Stimulated activated CD4-positive, alpha-beta T cell treated with anti-CD3 and anti-CD28 coated beads, Interleukin-4, amount 100 ng/mL, for 24 hours (primary cell): Measurements from ENCODE around the gene PGP.

Experiments
- DNase-seq: peaks from one replicate; pipeline ENCODE4 v3.0.0-alpha.2; 2020

Gene PGP

GRCh38 chr16:2236337-2237101 is 21.9 kb upstream of the PGP start, which contains the start of gene DNASE1L2:
DNASE1L2 (plus strand) TSS chr16:2236444; CDS start chr16:2236817, 373 bp downstream.
- DNase-seq, result no peak

GRCh38 chr16:2235695-2236336 is 21.2 kb upstream of the PGP start:
- DNase-seq, result no peak

- DNase-seq, result no peak
Observed at GRCh38 chr16:2235234-2235651, 20.6 kb upstream of the PGP start.

GRCh38 chr16:2234813-2235170 is 20.2 kb upstream of the PGP start:
- DNase-seq, result no peak

GRCh38 chr16:2233872-2234812 is 19.5 kb upstream of the PGP start:
- DNase-seq, result no peak

- DNase-seq, result no peak
Observed at GRCh38 chr16:2233046-2233775, 18.6 kb upstream of the PGP start.

GRCh38 chr16:2232094-2232990 is 17.7 kb upstream of the PGP start:
- DNase-seq, result no peak

GRCh38 chr16:2231016-2231931 is 16.6 kb upstream of the PGP start:
- no peak for DNase-seq

- no peak for DNase-seq
Observed at GRCh38 chr16:2230376-2230775, 15.7 kb upstream of the PGP start.

GRCh38 chr16:2229632-2230250 is 15.1 kb upstream of the PGP start:
- no peak for DNase-seq

GRCh38 chr16:2229091-2229490 is 14.5 kb upstream of the PGP start:
- DNase-seq, result no peak

- DNase-seq, result no peak
Observed at GRCh38 chr16:2228161-2228824, 13.7 kb upstream of the PGP start.

- DNase-seq, result no peak
Observed at GRCh38 chr16:2226918-2227317, 12.3 kb upstream of the PGP start.

GRCh38 chr16:2226245-2226793 is 11.7 kb upstream of the PGP start:
- no peak for DNase-seq

- DNase-seq, result peak; percentile 29
Observed at GRCh38 chr16:2223942-2224486, 9.4 kb upstream of the PGP start.

- DNase-seq, result peak; percentile 100
Observed at GRCh38 chr16:2223221-2223941, 8.7 kb upstream of the PGP start, which contains the start of gene E4F1. E4F1 (plus strand) TSS chr16:2223591; CDS start chr16:2223614, 23 bp downstream.

- no peak for DNase-seq
Observed at GRCh38 chr16:2216330-2216729, 1.7 kb upstream of the PGP start.
